ENCODE measurements around the gene SOX11.

Gene SOX11

GRCh38 chr2:5692561-5693286 lies 540 bp downstream of the SOX11 start:
- DNase-seq: no peak

DNA sequence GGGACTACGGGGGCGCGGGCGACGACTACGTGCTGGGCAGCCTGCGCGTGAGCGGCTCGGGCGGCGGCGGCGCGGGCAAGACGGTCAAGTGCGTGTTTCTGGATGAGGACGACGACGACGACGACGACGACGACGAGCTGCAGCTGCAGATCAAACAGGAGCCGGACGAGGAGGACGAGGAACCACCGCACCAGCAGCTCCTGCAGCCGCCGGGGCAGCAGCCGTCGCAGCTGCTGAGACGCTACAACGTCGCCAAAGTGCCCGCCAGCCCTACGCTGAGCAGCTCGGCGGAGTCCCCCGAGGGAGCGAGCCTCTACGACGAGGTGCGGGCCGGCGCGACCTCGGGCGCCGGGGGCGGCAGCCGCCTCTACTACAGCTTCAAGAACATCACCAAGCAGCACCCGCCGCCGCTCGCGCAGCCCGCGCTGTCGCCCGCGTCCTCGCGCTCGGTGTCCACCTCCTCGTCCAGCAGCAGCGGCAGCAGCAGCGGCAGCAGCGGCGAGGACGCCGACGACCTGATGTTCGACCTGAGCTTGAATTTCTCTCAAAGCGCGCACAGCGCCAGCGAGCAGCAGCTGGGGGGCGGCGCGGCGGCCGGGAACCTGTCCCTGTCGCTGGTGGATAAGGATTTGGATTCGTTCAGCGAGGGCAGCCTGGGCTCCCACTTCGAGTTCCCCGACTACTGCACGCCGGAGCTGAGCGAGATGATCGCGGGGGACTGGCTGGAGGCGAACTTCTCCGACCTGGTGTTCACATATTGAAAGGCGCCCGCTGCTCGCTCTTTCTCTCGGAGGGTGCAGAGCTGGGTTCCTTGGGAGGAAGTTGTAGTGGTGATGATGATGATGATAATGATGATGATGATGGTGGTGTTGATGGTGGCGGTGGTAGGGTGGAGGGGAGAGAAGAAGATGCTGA lies 1.4 kb downstream of the SOX11 start:
- DNase-seq: no peak

DNA sequence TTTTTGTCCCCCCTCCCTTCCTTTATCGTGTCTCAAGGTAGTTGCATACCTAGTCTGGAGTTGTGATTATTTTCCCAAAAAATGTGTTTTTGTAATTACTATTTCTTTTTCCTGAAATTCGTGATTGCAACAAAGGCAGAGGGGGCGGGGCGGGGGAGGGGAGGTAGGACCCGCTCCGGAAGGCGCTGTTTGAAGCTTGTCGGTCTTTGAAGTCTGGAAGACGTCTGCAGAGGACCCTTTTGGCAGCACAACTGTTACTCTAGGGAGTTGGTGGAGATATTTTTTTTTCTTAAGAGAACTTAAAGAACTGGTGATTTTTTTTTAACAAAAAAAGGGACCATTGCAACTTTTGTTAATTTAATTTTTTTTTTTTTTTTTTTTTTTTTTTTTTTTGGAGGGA lies 2.1 kb downstream of the SOX11 start:
- no peak for DNase-seq

DNA sequence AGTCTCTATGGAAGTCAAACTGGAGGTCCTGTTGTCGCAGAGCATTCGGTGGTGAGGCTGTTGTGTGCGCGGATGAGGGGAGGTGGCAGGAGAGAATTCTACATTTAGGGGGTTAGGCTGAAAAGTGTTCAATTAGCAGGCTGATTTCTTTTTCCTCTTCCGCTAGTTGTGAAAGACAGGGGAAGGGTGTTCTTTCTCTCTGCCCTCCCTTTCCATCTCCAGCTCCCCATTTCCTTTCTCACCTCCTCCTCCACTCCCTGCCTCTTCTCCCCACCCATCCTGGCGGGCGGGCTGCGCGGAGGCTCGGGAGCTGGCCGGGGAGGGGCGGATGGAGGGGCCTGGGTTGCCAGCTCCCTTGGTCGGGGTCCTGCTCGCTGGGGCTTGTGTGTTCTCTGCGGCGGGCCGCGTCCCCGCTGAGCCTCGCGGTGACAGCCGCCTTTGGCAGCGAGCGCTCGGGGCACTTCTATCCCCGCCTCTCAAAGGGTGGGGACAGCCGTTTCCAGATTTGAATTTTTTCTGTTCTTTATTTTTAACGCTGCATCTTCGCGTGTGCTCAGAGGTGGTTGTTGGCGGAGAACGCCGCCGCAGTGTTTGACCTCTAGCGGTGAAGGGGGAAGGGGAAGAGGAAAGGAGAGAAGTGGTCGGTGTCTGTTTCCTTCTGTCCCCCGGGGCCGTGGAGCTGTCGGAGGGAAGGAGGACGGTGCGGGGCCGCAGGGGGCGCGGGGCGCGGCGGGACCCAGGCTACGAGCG lies 3.6 kb downstream of the SOX11 start:
- DNase-seq: no peak

DNA sequence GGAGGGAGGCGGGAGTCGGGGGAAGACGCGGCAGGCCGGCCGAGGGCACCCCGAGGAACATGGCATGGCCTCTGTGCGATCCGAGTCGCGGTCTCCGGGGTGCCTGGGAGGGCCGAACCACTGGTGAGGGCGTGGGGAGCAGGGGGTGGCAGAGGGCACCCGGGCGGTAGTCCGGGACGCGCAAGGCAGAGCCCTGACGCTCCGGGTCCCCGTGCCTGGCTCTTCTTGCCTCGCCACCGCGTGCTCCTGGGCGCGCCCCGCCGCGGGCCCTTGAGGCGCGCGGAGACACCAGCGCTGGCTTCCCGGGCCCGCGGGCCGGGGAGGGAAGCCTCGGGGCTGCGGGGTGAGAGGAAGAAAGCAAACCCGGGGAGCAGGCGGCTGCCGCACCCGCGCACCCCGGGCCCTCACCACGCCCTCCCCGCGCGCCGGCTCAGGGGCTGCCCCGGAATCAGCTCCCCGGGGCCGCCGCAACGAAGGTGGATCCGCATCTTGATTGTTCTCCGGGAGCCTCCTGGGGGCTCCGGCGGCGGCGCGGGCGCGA lies 4.3 kb downstream of the SOX11 start:
- no peak for DNase-seq

DNA sequence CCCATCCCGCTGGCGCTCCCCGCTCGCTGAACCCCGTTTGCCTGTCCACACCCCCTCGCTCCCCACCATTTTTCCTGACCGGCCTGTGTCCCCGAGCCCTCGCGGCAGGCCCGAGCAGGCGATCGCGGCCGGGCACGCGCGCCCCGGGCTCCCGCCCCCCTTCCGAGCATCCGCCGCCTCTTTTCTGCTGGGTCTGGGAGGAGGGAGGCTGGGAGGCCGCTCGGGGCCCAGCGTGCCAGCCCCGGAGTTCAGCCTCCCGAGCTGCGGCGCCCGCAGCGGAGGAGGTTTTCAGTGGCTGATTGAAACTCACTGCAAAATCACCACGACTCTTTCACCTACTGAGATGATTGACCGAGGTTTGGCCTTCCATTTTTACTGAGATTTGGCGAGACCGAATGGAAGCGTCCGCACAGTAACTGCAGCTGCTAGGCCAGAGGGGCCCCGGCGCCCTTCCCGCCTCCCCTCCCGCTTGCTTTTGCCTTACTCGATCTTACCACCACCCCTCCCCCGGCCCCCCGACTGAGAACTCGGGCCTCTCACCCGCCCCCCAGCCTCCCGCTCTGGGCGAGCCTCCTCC lies 4.8 kb downstream of the SOX11 start:
- DNase-seq: no peak

DNA sequence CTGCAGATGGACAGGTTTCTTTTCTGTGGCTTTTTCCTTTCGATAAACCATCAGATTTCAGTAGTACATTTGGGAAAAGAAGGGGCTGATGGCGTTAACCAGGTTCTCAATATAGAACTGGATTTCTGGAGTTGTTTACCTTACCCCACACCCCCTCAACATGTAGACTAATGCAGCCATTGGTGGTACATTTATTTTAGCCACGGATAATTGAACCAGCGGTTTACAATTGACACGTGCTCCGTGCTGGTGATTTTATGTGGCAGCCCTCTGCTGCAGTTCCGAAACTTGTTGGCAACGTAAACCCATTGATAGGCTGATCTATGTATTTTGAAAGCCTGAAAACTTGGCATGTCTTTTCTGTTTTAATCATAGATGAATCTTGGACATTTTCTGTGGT lies 5.4 kb downstream of the SOX11 start:
- no peak for DNase-seq

DNA sequence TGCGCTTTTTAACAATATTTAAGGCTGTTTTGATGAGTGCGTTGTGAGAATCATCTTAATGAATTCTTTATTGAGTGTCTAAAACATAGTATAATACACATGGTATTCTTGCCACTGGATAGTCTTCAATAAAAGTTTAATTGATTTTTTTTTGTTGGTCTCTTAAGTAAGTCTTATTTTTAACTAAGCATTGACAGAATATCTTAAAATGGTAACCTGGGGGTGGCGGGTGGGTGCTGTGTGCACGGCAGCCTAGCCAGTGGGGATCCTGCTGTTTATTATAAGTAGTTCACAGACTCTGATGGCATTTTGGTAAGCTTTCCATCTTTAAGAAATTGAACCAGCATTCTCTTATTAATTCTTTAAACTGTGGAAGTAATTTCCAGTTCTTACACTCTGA lies 6.0 kb downstream of the SOX11 start:
- DNase-seq: no peak

DNA sequence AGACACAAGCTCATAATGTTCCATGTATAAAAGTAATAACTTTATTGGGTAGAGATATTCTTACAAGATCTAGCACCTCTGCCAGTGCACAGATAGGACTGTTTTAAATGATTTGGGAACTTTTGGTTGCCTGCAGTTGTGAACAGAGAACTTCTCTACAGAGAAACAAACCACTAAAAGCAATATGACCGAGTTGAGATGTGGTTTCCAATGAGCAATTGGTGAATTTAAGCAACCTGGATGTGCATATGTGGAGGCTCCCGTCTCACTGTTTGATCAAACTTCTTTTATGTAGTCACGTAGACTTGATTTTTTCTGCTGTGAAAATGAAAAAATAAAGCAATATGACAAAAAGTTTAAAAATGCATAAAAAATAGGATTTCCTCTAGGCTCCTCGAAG lies 7.8 kb downstream of the SOX11 start:
- DNase-seq: no peak

DNA sequence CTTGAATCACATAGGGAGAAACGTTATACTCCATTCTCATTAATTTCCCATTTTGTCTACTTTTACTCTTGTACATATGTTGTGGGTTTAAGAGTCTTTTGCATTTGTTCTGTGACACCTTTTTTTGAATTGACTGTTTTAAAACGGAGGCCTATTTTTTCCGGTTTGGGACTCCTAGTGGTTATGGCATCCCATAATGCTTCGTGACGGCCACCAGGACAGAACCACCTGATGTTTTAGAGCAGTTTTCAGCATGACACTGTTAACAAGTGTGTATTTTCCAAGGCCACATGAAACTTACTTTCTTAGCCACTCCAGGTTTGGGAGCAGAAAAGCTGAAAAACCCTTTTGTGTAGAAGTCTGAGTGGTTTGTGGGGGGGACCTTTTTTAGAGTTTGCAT lies 8.4 kb downstream of the SOX11 start:
- DNase-seq: no peak

GRCh38 chr2:5701266-5701665 lies 9.1 kb downstream of the SOX11 start:
- no peak for DNase-seq

GRCh38 chr2:5703166-5703565 lies 11.0 kb downstream of the SOX11 start:
- DNase-seq: no peak

GRCh38 chr2:5705490-5705889 lies 13.3 kb downstream of the SOX11 start:
- DNase-seq: no peak

DNA sequence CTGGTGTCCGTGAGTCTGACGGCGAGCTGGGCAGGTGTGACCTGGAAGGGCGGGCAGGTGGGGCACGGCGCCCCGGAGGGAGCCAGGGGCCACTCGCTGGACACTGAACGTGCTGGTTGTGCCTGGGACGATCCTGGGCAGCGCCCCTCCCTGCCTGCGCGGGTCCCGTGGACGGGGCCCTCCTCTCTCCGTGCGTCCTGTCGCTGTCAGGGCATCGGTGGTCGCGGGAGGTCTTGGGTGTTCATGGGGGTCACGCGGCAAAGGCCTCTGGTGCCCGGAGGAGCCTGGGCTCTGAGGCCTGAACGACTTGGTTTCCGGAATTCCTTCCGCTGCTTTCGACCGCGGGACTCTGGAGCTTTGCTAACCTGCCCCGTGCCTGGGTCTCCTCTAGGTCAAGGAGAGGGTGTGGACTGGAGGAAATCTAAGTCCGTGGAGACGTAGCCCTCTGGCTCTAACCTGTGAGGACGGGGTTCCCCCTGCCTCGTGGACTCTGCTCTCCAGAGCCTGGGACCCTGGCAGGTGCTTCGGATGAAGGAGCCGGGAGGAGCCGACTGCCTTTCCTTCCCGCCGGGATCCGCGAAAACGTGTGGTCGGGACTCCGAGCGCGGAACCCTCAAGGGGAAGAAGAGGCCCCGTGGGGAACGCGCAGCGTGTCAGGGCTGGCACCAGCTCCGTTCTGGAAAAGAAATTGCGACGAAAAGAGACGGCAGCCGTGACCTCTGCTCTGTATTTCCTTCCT lies 14.7 kb downstream of the SOX11 start:
- no peak for DNase-seq

DNA sequence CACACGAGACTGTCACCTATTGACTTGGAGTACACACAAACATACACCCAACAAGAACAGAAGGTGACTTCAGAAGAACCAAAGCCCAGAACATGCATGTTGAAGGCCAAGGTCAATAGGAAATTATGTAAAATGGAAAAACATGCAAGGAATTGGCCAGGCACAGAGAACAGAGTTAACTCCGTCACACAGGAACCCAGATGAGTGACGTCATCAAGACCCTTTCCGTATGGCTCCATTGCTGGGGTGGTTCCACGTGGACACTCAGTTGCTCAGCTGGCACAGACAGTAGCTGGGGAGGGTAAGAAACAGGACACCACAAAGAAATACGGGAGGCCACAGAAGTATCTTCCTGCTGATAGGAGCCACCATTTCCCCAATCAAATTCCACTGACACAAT lies 18.4 kb downstream of the SOX11 start:
- DNase-seq: no peak

DNA sequence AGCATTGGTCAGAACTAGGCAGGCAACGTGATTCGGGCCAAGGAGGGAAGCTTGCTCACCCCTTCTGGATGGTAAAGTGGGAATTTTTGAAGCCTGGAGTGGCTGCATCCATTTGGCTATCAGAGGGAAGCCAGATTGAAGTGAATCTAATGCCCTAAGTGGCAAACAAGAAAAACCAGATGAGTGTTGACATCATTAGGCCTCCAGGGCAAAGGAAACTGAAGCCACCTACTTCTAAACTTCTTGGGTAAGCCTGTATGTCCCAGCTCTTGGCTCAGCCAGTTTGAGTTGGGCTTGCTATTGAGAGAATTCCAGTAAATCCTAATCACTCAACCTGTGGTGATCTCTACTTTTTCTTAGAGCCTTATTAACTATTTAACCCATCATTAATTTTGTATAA lies 20.9 kb downstream of the SOX11 start:
- DNase-seq: no peak

GRCh38 chr2:5719629-5720334 lies 27.6 kb downstream of the SOX11 start:
- no peak for DNase-seq

DNA sequence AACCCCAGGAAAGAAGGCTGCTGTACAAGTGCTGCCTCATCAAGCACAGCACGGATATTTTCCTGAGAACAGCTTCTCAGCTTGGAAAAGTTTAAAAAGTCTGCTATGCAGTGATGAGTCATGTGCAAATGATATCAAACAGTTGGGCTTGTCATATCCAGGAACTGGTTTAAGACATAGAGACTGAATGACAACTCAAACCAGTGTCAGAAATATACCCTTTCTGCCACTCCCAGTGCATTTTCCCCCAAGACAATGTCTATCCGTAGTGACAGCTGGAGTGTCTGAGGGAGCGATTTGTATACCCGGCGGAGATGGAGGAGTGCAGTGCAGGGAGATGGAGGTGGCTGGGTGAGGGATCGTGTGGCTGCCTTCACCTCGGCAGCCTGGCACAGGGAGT lies 28.2 kb downstream of the SOX11 start:
- DNase-seq: no peak

DNA sequence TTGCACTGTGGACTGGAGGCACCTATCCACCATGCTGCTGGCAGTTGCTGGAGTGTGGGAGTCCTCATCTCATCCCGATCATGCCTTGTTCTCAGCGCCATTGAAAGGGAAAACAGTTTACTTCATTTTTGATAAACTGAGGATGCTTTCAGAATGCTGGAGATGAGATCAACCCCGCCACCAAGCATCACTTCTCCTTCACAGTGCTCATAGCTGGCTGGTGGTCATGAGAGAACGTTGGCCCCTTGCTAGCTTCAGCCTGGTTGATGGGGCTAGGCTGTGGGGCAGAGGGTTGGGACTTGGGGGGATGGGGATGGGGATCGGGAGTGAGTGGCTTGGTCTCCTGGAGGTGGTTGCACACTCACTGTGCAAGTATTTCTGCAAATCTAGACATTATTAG lies 30.1 kb downstream of the SOX11 start:
- no peak for DNase-seq

DNA sequence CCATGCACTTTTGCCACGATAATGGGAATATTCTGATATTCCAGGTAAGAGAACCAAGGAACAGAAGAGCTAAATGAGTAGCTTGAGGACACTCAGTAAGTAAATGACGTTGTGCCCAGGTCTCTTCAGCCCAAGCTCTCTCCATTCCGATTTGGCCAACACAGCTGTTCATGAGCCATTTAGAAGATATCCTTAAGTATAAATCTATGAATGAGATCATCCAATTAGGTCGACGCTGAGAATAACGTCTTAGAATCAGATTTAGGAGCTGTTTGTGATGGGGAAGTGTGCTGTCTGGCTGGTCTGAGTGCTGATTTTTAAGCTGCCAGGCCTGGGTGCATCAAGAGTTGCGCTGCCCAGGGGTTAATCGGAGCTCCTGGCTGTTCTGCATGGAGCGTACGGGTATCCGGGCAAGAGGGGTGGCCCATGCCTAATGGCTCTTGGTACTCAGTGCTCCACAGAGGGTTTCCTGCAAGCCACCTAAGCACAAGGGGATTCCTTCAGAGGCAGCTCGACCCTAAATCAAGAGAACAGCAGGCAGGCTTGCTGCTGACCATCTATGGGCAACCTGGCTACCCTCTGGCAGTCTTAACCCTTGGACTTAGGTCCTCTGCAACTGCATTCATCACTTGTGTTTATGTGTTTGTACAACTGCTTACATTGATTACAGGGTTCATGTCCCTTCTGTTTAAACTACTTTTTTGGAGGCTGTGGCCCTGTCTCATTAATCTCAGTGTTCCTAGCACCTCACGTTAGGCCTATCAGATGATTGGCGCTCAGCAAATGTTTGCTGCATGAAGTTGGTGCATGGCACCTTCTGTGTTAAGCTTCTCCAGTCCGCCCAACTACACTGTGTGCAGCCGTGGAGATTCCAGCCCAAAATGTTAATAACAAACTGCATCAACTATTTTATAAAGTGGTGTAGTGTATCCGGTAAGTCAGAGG lies 31.9 kb downstream of the SOX11 start:
- DNase-seq: no peak

Data from activated gamma-delta T cell (primary cell).